SK-N-SH (cell line): Measurements from ENCODE around the gene GIN1. TPM values are rescaled to one million over a fixed set of nuclear protein-coding genes. Genes with fewer than 3 reads are reported as not detected.
"Not testable (repeated sequence)": the region's sequence is repeated elsewhere in the genome, so short reads cannot be mapped to it uniquely, and the experiment has no call there.

Experiments used
- CTCF ChIA-PET: fragments of 300-600, 350-600 bp; formaldehyde crosslinking; extraction: SDS; loops from one replicate; lab custom pipeline; 2021; lab: Yijun Ruan, JAX
- POLR2A ChIA-PET: fragments of 350-600 bp; sonication (Branson Sonifier 250); formaldehyde crosslinking; extraction: SDS; loops from one replicate; lab custom pipeline; 2020; ENCODE audit warnings: antibody characterized with exemption, inconsistent platforms; lab: Yijun Ruan, JAX
- DNase-seq: peaks from one replicate; pipeline ENCODE4 v3.0.0; 2012
- H2AFZ ChIP-seq: fragments of 200-600 bp; sonication (generic); 2 replicates; pipeline ENCODE4 v1.8.1; 2016; ENCODE audit warnings: antibody characterized with exemption, mild to moderate bottlenecking, low read depth
- H3F3A ChIP-seq: fragments of 200-600 bp; sonication (generic); replicated peaks from 2 replicates; pipeline ENCODE3; 2016; ENCODE audit warnings: antibody characterized with exemption, mild to moderate bottlenecking; ENCODE audit not compliant: insufficient read depth
- H3K27ac ChIP-seq, 2 experiments: fragments of 200-500 bp in 1 of 2; fragments of 200-600 bp in 1 of 2; sonication (Bioruptor generic) in 1 of 2; sonication (generic), shearing (Covaris generic) in 1 of 2; 2 replicates each; pipeline versions ENCODE4 v1.5.1 to v1.6.1; 2014 to 2016; ENCODE audit warnings: low read depth in 2 of 2, inconsistent platforms in 1 of 2, low read length in 1 of 2, mild to moderate bottlenecking in 1 of 2, mixed read lengths in 1 of 2
- H3K27me3 ChIP-seq: fragments of 200-600 bp; sonication (generic), shearing (Covaris generic); 2 replicates; pipeline ENCODE4 v1.6.1; 2016; ENCODE audit warnings: mixed run types; ENCODE audit not compliant: insufficient read depth
- H3K36me3 ChIP-seq, 2 experiments: fragments of 200-500 bp in 1 of 2; fragments of 200-600 bp in 1 of 2; sonication (Bioruptor generic) in 1 of 2; sonication (generic) in 1 of 2; replicated peaks in 1 of 2; 2 replicates each; pipeline versions ENCODE3 to v1.5.1; 2014 to 2016; ENCODE audit warnings: low read length in 1 of 2, mild to moderate bottlenecking in 1 of 2; ENCODE audit not compliant: insufficient read depth in 2 of 2, control insufficient read depth in 1 of 2
- H3K4me1 ChIP-seq, 2 experiments: fragments of 200-500 bp in 1 of 2; fragments of 200-600 bp in 1 of 2; sonication (Bioruptor generic) in 1 of 2; sonication (generic), shearing (Covaris generic) in 1 of 2; 2 replicates each; pipeline versions ENCODE4 v1.5.1 to v1.6.1; 2014 to 2016; ENCODE audit warnings: low read depth in 1 of 2, low read length in 1 of 2, mixed run types in 1 of 2; ENCODE audit not compliant: insufficient read depth in 2 of 2, control insufficient read depth in 1 of 2
- H3K4me2 ChIP-seq: fragments of 200-600 bp; sonication (generic), shearing (Covaris generic); 2 replicates; pipeline ENCODE4 v1.6.1; 2017; ENCODE audit warnings: mixed run types
- H3K4me3 ChIP-seq, 2 experiments: fragments of 200-500 bp in 1 of 2; fragments of 200-600 bp in 1 of 2; sonication (Bioruptor generic) in 1 of 2; sonication (generic), shearing (Covaris generic) in 1 of 2; 2 replicates each; pipeline versions ENCODE4 v1.5.1 to v1.8.1; 2014 to 2016; ENCODE audit warnings: low read depth in 2 of 2, inconsistent platforms in 1 of 2, low read length in 1 of 2, mild to moderate bottlenecking in 1 of 2, mixed read lengths in 1 of 2, moderate library complexity in 1 of 2
- H3K79me2 ChIP-seq: fragments of 200-600 bp; sonication (generic); 2 replicates; pipeline ENCODE4 v1.8.1; 2017; ENCODE audit warnings: mild to moderate bottlenecking; ENCODE audit not compliant: insufficient read depth
- H3K9ac ChIP-seq: fragments of 200-600 bp; sonication (generic); 2 replicates; pipeline ENCODE4 v1.6.1; 2017; ENCODE audit warnings: mixed run types
- H3K9me2 ChIP-seq: fragments of 200-600 bp; sonication (generic); 2 replicates; pipeline ENCODE4 v1.6.1; 2017; ENCODE audit warnings: mixed run types
- H3K9me3 ChIP-seq: fragments of 200-600 bp; sonication (generic); 2 replicates; pipeline ENCODE4 v1.6.1; 2017; ENCODE audit warnings: mixed run types, mild to moderate bottlenecking, moderate library complexity
- H4K20me1 ChIP-seq: fragments of 200-600 bp; sonication (generic); 2 replicates; pipeline ENCODE4 v1.6.1; 2017; ENCODE audit warnings: mild to moderate bottlenecking, mixed run types; ENCODE audit not compliant: insufficient read depth
- EZH2phosphoT487 ChIP-seq: fragments of 200-600 bp; sonication (generic); IDR thresholded peaks from 2 replicates; pipeline ENCODE4 v1.6.1; 2017; ENCODE audit warnings: low read depth, mixed run types, mild to moderate bottlenecking, antibody characterized with exemption, moderate library complexity, borderline replicate concordance
- FOSL2 ChIP-seq: IDR thresholded peaks from 2 replicates; pipeline ENCODE4 v1.4.0; 2012; ENCODE audit warnings: low read depth, mild to moderate bottlenecking, moderate library complexity, borderline replicate concordance
- FOXJ3 ChIP-seq: sonication (generic); formaldehyde crosslinking; IDR thresholded peaks from 2 replicates; pipeline ENCODE4 v1.5.1; 2020; ENCODE audit warnings: mild to moderate bottlenecking, missing genetic modification reagents
- FOXM1 ChIP-seq: IDR thresholded peaks from 2 replicates; pipeline ENCODE4 v1.4.0; 2012; ENCODE audit warnings: low read depth, mild to moderate bottlenecking
- GABPA ChIP-seq: IDR thresholded peaks from 2 replicates; pipeline ENCODE4 v1.4.0; 2012; ENCODE audit warnings: low read depth, mild to moderate bottlenecking
- MEF2A ChIP-seq: IDR thresholded peaks from 2 replicates; pipeline ENCODE4 v1.4.0; 2012; ENCODE audit warnings: low read depth, borderline replicate concordance
- NFIC ChIP-seq: IDR thresholded peaks from 2 replicates; pipeline ENCODE4 v1.4.0; 2012; ENCODE audit warnings: borderline replicate concordance
- POLR2AphosphoS5 ChIP-seq: IDR thresholded peaks from 2 replicates; pipeline ENCODE4 v1.6.1; 2012; ENCODE audit warnings: low read depth, low read length
- RAD21 ChIP-seq: IDR thresholded peaks from 2 replicates; pipeline ENCODE4 v1.6.1; 2012; ENCODE audit warnings: mild to moderate bottlenecking, low read length
- RFX5 ChIP-seq: IDR thresholded peaks from 2 replicates; pipeline ENCODE4 v1.6.1; 2012; ENCODE audit warnings: mild to moderate bottlenecking, improper control_type of control experiment, low read length
- SMC3 ChIP-seq: IDR thresholded peaks from 2 replicates; pipeline ENCODE4 v1.6.1; 2012; ENCODE audit warnings: low read depth, low read length, improper control_type of control experiment
- TAF1 ChIP-seq: IDR thresholded peaks from 2 replicates; pipeline ENCODE4 v1.6.1; 2012; ENCODE audit warnings: low read depth, mild to moderate bottlenecking, low read length, moderate library complexity, borderline replicate concordance
- USF1 ChIP-seq: IDR thresholded peaks from 2 replicates; pipeline ENCODE4 v1.4.0; 2012; ENCODE audit warnings: low read depth, borderline replicate concordance
- ZBTB33 ChIP-seq: IDR thresholded peaks from 2 replicates; pipeline ENCODE4 v1.4.0; 2012; ENCODE audit warnings: low read depth, borderline replicate concordance
- WGBS: methylation state at CpG from one replicate; pipeline ENCODE4 v1.1.6; 2017; ENCODE audit warnings: low lambda C conversion rate; 5-methylcytosine and 5-hydroxymethylcytosine counted together
- polyA plus RNA-seq, 3 experiments: library from polyadenylated mRNA; depleted of rRNA; stranded (reverse); fragments of >200 nt; gene quantifications; 2 replicates each; pipeline ENCODE4 v1.2.3, GENCODE V29; 2012

The GIN1 gene
- polyA plus RNA-seq, 1 of the 3 experiments (the other 2 are of a cell fraction) = 1.3 TPM

- no peak for TF ChIP-seq RAD21
- TF ChIP-seq RFX5 = no peak
Observed at GRCh38 chr5:103148213-103148612, 28.3 kb upstream of the GIN1 start (continued).

- Histone ChIP-seq H3K79me2 (no peaks in the 10 kb centered on the region), H4K20me1 (no peaks in the 10 kb centered on the region), H3K9me3 (no peaks in the 10 kb centered on the region), H3K27me3 (no peaks in the 10 kb centered on the region), H3F3A (peaks cover 5% of the 10 kb centered on the region), H2AFZ (no peak overlapping the region), H3K36me3 (peaks cover 12 to 25% of the 10 kb centered on the region in 2 experiments), H3K9ac (no peak overlapping the region), H3K4me1 (no peaks in the 10 kb centered on the region), H3K4me3 (no peak overlapping the region), H3K4me2 (no peak overlapping the region), H3K27ac (no peak overlapping the region), H3K9me2 (no peaks in the 10 kb centered on the region)
- DNase-seq = no peak
- TF ChIP-seq RFX5 (no peak), EZH2phosphoT487 (no peak), ZBTB33 (no peak), FOXM1 (no peak), FOXJ3 (CRISPR knock-in tag) (no peak), POLR2AphosphoS5 (no peak), SMC3 (no peak), NFIC (no peak), TAF1 (no peak), USF1 (no peak), GABPA (no peak), FOSL2 (no peak), MEF2A (no peak)
- CTCF ChIA-PET = interaction anchor here (0.6 to 1.2 kb wide), 2 partner anchors 127 to 609 kb away, joined by 3 to 4 read pairs; no protein-coding TSS in a partner anchor
- POLR2A ChIA-PET = interaction anchor here (0.7 kb wide), 1 partner anchor 25 kb away, joined by 3 read pairs; the partner anchor contains the start of genes GIN1 and PPIP5K2
Observed at GRCh38 chr5:103145196-103145595, 25.3 kb upstream of the GIN1 start.

- H3K9me2 ChIP-seq, H4K20me1 ChIP-seq, H3K27me3 ChIP-seq, H3K4me2 ChIP-seq, DNase-seq, H3K9me3 ChIP-seq, H3F3A ChIP-seq, H3K9ac ChIP-seq, H3K4me3 ChIP-seq, H3K4me1 ChIP-seq, H3K27ac ChIP-seq, POLR2A ChIA-PET, H3K79me2 ChIP-seq, H2AFZ ChIP-seq, CTCF ChIA-PET: not testable (repeated sequence)
- H3K36me3 ChIP-seq = peaks cover 22 to 31% of the 10 kb centered on the region in 2 experiments
- WGBS = 97% methylated on average over 15 of the region's 25 CpGs
Observed at GRCh38 chr5:103142132-103142531, 22.2 kb upstream of the GIN1 start.
